Measurements from ENCODE around the gene UBE2Z. TPM values are rescaled to one million over a fixed set of nuclear protein-coding genes. Genes with fewer than 3 reads are reported as not detected.

UBE2Z gene
- total RNA-seq, 1 experiment from 2014 or later = 119 TPM

DNA sequence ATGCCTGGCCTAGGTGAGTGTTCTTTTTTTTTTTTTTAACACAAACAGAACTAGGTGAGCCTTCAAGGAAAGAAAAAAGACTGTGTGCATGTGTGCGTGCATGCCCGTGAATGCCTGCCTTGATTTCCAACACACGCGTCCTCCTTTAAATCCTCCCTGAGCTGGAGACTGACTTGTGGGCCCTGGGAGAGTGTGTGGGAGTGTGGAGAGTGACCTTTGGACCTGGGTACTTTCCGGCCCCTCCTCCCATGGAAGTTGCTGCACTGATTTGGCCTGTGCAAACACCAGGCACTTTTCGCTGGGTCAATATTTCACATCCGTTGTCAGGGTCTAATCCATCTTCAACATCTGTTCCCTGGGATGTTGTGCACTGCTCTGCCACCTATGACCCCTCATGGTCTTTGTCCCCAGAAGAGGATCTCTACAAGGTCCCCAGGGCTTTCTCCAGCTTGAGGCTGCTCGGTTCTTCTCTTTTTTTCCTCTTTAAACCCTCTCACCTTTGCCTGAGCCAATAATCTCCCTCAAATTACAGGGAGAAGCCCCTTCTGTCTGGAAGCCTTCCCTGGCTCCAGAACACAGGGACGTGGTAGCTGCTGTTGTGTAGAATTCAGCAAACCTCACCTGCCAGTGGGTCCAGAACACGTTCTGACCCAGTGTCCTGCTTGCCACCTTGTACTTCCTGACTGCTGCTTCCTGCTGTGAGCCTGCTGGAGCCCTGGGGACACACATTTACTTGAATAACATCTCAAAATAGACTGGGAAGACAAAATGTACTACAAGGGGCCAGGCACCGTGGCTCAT is 36.5 kb upstream of the UBE2Z start:
- H3K27ac ChIP-seq (ENCODE audit: low read depth, low read length) = no peak overlapping the region
- H2AFZ ChIP-seq (ENCODE audit: low read depth, low read length, poor library complexity, severe bottlenecking) = no peak overlapping the region
- POLR2A ChIA-PET = interaction anchor here (1.4 kb wide), 1 partner anchor 164 kb away, joined by 3 read pairs; no protein-coding TSS in a partner anchor
- TF ChIP-seq EZH2 (IDR thresholded peaks at IDR 0.05) = no peak
- TF ChIP-seq FOSL1 (IDR thresholded peaks at IDR 0.05; ENCODE audit: low read depth) = no peak
- TF ChIP-seq, protein P1, sequence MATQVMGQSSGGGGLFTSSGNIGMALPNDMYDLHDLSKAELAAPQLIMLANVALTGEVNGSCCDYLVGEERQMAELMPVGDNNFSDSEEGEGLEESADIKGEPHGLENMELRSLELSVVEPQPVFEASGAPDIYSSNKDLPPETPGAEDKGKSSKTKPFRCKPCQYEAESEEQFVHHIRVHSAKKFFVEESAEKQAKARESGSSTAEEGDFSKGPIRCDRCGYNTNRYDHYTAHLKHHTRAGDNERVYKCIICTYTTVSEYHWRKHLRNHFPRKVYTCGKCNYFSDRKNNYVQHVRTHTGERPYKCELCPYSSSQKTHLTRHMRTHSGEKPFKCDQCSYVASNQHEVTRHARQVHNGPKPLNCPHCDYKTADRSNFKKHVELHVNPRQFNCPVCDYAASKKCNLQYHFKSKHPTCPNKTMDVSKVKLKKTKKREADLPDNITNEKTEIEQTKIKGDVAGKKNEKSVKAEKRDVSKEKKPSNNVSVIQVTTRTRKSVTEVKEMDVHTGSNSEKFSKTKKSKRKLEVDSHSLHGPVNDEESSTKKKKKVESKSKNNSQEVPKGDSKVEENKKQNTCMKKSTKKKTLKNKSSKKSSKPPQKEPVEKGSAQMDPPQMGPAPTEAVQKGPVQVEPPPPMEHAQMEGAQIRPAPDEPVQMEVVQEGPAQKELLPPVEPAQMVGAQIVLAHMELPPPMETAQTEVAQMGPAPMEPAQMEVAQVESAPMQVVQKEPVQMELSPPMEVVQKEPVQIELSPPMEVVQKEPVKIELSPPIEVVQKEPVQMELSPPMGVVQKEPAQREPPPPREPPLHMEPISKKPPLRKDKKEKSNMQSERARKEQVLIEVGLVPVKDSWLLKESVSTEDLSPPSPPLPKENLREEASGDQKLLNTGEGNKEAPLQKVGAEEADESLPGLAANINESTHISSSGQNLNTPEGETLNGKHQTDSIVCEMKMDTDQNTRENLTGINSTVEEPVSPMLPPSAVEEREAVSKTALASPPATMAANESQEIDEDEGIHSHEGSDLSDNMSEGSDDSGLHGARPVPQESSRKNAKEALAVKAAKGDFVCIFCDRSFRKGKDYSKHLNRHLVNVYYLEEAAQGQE (IDR thresholded peaks at IDR 0.05; ENCODE audit: low read depth) = no peak
- TF ChIP-seq ELF1 (IDR thresholded peaks at IDR 0.05; ENCODE audit: borderline replicate concordance, low read depth) = no peak
- TF ChIP-seq EGR1 (IDR thresholded peaks at IDR 0.05; ENCODE audit: low read depth) = no peak
- TF ChIP-seq JUND (IDR thresholded peaks at IDR 0.05) = no peak
- TF ChIP-seq ZFX (IDR thresholded peaks at IDR 0.05) = no peak
- no peak for TF ChIP-seq CBX3 (IDR thresholded peaks at IDR 0.05; ENCODE audit: low read depth)
- TF ChIP-seq YY1 (IDR thresholded peaks at IDR 0.05; ENCODE audit: extremely low read depth, insufficient replicate concordance, low read depth, low read length) = no peak
- no peak for TF ChIP-seq TCF7L2 (IDR thresholded peaks at IDR 0.05; ENCODE audit: borderline replicate concordance, extremely low read depth, insufficient read depth, insufficient read length)
- TF ChIP-seq, protein P2, sequence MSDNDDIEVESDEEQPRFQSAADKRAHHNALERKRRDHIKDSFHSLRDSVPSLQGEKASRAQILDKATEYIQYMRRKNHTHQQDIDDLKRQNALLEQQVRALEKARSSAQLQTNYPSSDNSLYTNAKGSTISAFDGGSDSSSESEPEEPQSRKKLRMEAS (IDR thresholded peaks at IDR 0.05) = no peak
- TF ChIP-seq, protein P3, sequence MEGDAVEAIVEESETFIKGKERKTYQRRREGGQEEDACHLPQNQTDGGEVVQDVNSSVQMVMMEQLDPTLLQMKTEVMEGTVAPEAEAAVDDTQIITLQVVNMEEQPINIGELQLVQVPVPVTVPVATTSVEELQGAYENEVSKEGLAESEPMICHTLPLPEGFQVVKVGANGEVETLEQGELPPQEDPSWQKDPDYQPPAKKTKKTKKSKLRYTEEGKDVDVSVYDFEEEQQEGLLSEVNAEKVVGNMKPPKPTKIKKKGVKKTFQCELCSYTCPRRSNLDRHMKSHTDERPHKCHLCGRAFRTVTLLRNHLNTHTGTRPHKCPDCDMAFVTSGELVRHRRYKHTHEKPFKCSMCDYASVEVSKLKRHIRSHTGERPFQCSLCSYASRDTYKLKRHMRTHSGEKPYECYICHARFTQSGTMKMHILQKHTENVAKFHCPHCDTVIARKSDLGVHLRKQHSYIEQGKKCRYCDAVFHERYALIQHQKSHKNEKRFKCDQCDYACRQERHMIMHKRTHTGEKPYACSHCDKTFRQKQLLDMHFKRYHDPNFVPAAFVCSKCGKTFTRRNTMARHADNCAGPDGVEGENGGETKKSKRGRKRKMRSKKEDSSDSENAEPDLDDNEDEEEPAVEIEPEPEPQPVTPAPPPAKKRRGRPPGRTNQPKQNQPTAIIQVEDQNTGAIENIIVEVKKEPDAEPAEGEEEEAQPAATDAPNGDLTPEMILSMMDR (IDR thresholded peaks at IDR 0.05 in 2 of 3, conservative IDR thresholded peaks at IDR 0.05 in 1 of 3; ENCODE audit: borderline replicate concordance in 1 of 3, insufficient read depth in 1 of 3, low read depth in 2 of 3, low read length in 2 of 3) = no peak
- no peak for TF ChIP-seq CEBPB (IDR thresholded peaks at IDR 0.05; ENCODE audit: low read depth)
- TF ChIP-seq SRF (IDR thresholded peaks at IDR 0.05; ENCODE audit: low read depth) = no peak
- no peak for TF ChIP-seq POLR2A (IDR thresholded peaks at IDR 0.05; ENCODE audit: borderline replicate concordance, extremely low read depth, insufficient read depth, insufficient read length)
- TF ChIP-seq, protein P4, sequence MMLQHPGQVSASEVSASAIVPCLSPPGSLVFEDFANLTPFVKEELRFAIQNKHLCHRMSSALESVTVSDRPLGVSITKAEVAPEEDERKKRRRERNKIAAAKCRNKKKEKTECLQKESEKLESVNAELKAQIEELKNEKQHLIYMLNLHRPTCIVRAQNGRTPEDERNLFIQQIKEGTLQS (IDR thresholded peaks at IDR 0.05) = no peak
- TF ChIP-seq RAD21 (IDR thresholded peaks at IDR 0.05; ENCODE audit: low read depth) = no peak
- TF ChIP-seq, protein P5, sequence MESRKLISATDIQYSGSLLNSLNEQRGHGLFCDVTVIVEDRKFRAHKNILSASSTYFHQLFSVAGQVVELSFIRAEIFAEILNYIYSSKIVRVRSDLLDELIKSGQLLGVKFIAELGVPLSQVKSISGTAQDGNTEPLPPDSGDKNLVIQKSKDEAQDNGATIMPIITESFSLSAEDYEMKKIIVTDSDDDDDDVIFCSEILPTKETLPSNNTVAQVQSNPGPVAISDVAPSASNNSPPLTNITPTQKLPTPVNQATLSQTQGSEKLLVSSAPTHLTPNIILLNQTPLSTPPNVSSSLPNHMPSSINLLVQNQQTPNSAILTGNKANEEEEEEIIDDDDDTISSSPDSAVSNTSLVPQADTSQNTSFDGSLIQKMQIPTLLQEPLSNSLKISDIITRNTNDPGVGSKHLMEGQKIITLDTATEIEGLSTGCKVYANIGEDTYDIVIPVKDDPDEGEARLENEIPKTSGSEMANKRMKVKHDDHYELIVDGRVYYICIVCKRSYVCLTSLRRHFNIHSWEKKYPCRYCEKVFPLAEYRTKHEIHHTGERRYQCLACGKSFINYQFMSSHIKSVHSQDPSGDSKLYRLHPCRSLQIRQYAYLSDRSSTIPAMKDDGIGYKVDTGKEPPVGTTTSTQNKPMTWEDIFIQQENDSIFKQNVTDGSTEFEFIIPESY (IDR thresholded peaks at IDR 0.05; ENCODE audit: extremely low read depth, insufficient replicate concordance, low read length) = no peak
- H3K36me3 ChIP-seq (ENCODE audit: control insufficient read depth in 1 of 2, insufficient read depth in 2 of 2, low read length in 2 of 2) = no peaks in the 10 kb centered on the region
- RAD21 ChIA-PET (ENCODE audit: low non-redundant PET in 1 of 2, low total read pairs in 2 of 2, uncharacterized antibody in 2 of 2, unreplicated experiment in 2 of 2) = no interaction called here
- DNase-seq (ENCODE audit: low read depth, low spot score) (no peak), ATAC-seq (no peak)
- no peaks in the 10 kb centered on the region for H3K79me2 ChIP-seq (ENCODE audit: insufficient read depth, low read length)
- H3K4me1 ChIP-seq (ENCODE audit: control insufficient read depth in 1 of 2, insufficient read depth in 2 of 2, low read length in 2 of 2) = peaks cover 6 to 8% of the 10 kb centered on the region in 2 experiments; a peak in 2 of 4 replicates
- no peaks in the 10 kb centered on the region for H3K9me2 ChIP-seq (ENCODE audit: insufficient read depth)
- intact Hi-C loops (cut with micrococcal nuclease) = loop anchor here (10.0 kb wide), 1 partner anchor 717 kb away; no protein-coding TSS in a partner anchor
- no peak overlapping the region for H3K9ac ChIP-seq (ENCODE audit: low read length)
- H3K9me3 ChIP-seq (ENCODE audit: control insufficient read depth in 1 of 2, insufficient read depth in 1 of 2, low read depth in 1 of 2, low read length in 2 of 2) = no peaks in the 10 kb centered on the region
- H3K4me2 ChIP-seq (ENCODE audit: low read length) = no peak overlapping the region
- no peaks in the 10 kb centered on the region for H3K27me3 ChIP-seq (ENCODE audit: insufficient read depth, low read length)
- CTCF ChIA-PET = interaction anchor here (1.2 to 3.0 kb wide), 4 partner anchors 12 to 200 kb away, joined by 3 to 12 read pairs (median 6); no protein-coding TSS in a partner anchor
- H3K4me3 ChIP-seq (replicated peaks in 1 of 2; ENCODE audit: low read depth in 1 of 2, low read length in 2 of 2) = no peak overlapping the region
- no TSS peak for BruUV-seq (replicated peaks)
- H4K20me1 ChIP-seq (ENCODE audit: insufficient read depth) = no peaks in the 10 kb centered on the region

Data from HCT116 (cell line).